GM21717 (cell line): ENCODE measurements around the gene SDS.

Experiments
- ATAC-seq: cut with Tn5 transposase; IDR thresholded peaks from one replicate; pipeline ENCODE4 v1.9.1; 2021; ENCODE audit warnings: mild to moderate bottlenecking, moderate library complexity; ENCODE audit not compliant: unreplicated experiment

Gene SDS

GRCh38 chr12:113427882-113428281 lies 24.2 kb upstream of the SDS start:
- no peak for ATAC-seq

DNA sequence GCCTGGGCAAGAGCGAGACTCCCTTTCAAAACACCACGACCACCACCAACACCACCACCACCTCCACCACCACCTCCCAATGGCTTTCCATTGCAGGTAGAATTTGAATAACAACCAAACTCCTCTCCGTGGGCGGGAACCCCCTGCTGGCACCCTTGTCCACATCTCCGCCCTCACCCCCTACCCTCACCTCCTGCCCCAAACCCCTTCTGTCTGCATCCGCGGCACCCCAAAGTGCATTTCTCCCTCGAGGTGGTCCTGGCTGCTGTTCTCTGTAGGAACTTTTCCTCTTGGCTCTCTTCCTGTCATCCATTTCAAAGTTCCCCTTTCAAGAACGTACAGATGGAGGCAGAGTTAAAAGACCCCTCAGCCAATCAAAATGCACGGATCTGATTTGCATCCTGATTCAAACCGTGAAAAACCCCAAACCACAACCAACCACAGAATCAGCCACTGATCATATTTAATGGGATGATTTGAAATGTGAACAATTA lies 22.3 kb upstream of the SDS start:
- ATAC-seq = no peak

- ATAC-seq = no peak
Observed at GRCh38 chr12:113424915-113425823, 21.5 kb upstream of the SDS start.

DNA sequence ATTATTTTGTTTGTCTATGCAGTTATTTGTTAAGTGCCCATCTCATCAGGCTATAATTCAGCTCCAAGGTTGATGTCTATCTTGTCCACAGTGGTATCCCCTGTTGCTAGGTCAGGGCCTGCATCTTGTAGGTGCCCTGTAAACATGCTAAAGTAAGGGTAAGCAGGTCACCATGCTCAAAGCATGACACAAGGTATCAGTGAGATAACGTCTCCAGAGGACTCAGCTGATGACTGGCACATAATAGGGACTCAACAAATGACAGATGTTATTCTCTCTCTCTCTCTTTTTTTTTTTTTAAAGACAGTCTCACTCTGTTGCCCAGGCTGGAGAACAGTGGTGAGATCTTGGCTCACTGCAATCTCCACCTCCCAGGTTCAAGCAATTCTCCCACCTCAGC lies 20.8 kb upstream of the SDS start:
- ATAC-seq = no peak

- no peak for ATAC-seq
Observed at GRCh38 chr12:113422886-113423669, 19.4 kb upstream of the SDS start.

DNA sequence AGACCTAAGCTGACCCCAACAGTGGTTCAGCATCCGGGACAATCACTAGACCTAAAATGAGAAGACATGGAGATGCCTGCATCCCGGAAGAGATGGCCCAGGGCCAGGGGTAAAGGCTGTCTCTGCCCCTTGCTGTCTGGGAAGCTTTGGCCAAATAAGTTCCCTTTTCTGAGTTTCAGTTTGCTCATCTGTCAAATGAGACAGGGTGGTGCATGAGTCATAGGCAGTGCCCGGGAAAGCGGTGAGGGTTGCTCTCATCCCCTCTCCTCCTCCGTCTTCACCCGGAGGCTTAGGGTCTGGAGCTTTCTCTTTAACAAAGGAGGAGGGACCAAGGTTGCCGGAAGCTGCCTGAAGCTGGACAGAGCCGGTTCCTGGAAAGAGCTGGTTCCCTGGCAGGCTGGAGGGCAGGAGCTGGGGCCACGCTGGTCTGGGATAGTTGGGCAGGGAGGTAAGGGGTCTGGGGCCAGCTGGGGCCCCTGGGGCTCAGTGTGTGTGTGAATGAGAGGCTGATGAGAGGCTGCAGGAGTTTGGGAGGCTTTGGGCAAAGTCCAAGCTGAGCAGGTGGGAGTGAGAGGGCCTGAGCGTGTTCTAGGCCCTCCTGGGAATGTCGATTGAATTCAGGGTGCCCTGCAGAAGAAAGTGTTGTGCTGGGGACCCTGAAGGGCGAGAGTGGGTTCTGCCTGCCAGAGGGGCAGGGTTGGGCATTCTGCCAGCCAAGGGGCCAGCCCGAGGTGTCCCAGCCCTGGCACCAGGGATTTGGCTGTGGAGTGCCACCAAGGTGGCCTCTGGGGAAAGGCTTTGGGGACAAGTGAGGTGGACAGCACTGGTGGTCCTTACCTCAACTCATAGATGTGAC lies 18.6 kb upstream of the SDS start, which contains the start of gene SDSL:
SDSL (plus strand) TSS at position 351 of the 856 bp plus-strand sequence. CDS start 5,603 bp downstream, outside the sequence.
- peak; percentile 86 for ATAC-seq

GRCh38 chr12:113420996-113421595 lies 17.4 kb upstream of the SDS start:
- ATAC-seq = no peak

DNA sequence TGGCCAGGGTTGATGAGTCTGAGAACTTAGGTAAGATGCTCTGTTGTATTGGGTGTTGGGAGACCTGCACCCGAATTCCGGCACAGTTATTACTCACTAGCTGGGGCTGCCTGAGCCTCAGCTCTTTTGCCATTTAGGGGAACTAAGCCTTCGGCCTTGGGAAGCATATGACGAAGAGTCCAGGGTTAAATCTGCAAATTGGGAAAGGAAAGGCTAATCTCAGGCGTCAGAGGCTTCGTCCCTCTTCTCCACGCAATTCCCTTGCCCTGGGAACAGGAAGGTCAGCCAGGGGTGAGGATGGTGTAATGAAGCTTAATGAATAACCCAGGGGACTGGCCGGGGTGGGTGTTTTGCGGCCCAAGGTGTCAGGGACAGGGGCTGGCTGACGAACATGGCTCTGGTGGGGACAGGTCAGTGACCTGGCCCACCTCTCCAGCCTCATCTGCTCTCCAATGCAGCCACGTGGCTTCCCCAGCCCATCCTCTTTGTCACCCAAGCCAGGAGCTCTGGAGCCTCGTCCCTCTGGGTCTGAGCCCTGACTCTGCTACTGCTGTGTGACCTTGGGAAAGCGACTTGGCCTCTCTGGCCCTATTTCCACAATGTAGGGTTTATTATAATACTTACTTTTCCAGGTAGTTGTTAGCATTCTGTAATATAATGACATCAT lies 14.7 kb upstream of the SDS start:
- ATAC-seq = no peak

DNA sequence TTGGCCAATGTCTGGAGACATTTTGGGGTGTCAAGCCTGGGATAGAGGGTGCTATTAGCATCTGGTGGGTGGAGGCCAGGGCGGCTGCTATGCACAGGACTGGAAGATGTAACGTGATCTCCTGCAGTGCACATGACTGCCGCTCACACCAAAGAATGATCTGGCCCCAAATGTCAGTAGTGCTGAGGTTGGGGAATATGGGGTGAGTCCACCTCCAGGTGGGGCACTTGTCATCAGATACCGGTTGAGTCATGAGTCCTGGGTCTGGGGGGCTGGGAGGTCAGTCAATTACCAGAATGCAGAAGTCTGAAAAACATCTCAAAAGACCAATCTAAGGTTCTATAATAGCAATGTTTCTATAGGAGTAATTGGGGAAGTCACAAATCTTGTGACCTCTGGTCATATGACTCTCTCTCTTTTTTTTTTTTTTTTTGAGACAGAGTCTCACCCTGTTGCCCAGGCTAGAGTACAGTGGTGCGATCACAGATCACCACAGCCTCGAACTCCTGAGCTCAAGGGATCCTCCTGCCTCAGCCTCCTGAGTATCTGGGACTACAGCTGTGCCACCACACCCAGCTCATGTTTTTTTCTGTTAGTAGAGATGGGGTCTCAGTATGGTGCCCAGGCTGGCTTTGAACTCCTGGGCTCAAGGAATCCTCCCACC lies 12.5 kb upstream of the SDS start:
- ATAC-seq = no peak

DNA sequence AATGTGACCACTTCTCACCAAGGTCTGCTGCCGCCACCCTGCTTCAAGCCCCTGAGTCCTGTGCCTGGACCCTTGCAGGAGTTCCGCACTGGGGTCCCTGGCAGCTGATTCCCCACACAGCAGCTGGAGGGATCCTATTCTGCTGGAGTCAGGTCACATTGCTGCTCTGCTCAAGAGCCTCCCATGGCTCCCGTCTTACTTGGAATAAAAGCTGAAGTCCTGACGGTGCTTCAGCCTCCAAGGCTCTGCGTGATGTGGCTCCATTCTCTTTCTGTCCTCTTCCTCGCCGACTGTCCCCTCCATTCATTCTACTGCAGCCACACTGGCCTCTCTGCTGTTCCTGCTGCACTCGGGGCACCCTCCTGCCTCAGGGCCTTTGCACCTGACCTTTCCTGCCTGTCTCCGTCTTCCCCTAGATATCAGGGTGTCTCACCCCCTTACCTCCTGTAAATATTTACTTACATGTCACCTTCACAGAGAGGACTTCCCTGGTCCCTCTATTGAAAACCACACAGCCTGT lies 10.9 kb upstream of the SDS start:
- no peak for ATAC-seq

DNA sequence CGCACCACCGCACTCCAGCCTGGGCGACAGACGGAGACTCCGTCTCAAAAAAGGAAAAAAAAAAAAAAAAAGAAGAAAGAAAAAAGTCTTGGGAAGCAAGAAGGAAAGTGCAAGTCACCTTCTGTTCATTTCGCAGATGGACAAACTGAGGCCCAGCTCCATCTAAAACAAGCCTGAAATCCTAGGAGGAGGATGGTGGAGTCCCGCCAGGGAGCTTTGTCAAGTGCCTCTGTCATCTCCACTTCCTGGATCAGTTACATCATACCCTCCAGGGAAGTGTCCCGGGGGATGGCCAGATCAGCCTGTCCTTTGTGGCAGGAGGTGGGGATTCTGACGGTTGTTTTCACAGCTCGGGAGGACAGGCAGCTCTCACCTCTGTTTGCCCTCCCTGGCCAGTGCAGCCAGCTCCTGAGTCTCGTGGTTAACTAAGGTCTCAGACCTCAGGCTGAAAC lies 9.8 kb upstream of the SDS start:
- no peak for ATAC-seq

- no peak for ATAC-seq
Observed at GRCh38 chr12:113409462-113410124, 5.9 kb upstream of the SDS start.

- no peak for ATAC-seq
Observed at GRCh38 chr12:113408756-113409298, 5.1 kb upstream of the SDS start.

DNA sequence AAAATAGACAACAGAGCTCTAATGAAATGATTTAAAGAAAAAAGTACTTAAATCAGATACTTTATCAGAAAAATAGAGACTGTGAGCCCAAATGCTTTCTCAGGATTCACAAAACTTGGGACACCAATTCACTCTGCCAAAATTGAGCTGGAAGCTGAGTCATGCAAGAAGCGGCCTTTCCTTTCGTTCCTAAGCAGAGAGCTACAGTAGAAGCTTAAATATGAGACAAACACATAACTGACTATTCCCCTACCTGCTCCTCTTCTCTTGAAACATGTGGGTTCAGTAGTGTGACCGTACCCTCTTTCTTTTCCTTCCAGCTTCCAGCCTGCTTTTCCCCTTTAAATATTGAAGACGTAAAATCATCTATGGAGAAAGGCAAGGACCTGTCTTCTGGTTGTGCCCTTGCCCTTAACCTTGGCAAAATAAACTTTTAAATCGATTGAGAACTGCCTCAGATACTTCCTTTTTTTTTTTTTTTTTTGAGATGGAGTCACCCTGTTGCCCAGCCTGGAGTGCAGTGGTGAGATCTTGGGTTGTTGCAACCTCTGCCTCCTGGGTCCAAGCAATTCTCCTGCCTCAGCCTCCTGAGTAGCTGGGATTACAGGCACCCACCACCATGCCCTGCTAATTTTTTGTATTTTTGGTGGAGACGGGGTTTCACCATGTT lies 4.4 kb upstream of the SDS start:
- no peak for ATAC-seq

DNA sequence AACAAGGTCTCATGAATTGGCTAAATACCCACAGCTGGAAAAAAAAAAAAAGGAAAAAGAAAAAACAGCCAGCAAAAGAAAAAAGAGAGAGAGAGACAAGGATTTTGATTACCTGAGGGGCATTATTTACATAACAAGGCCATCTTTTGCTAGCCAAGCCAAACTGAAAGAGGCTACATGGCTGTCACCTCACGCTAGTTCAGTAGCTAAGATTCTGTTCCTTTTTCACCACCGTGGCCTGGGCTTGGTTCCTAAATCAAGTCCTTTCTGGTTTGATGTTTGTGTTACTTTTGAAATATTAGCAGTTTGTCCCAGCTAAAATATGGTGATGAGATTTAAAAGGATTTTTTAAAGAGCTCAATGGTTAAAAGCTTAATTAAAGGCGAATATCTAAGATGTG lies 2.0 kb upstream of the SDS start:
- ATAC-seq = no peak

DNA sequence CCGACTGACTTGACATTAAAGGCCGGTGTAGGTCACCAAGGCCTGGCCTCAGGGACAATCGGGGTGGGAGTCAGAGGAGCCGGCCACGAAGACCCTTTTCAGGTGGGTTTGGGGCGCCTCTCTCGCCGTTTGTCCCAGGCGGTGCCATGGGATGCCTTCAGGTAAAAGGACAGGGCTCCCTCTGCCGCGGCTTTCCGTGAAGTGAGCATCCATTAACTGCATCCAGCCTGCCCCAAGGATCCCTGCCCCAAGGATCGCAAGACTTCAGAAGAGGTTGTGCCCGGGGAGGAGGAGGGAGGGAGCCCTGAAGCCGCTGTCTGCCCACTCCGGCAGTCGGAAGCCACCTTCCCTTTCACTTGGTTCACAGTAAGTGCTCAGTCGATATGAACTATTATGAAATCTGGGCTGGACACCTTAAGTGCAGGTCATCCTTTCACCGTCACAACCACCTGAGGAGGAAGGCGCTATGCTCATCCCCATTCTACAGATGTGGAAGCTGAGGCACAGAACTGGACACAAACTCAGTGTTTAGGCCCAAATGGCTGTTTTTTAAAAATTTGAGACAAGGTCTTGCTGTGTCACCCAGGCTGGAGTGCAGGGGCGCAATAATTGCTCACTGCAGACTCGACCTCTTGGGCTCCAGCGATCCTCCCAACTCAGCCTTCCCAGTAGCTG lies 964 bp downstream of the SDS start:
- ATAC-seq = no peak
